OCI-LY7 (cell line): ENCODE measurements around the gene NTRK3. TPM values are rescaled to one million over a fixed set of nuclear protein-coding genes. Genes with fewer than 3 reads are reported as not detected.

Experiments used
- BruUV-seq: library from RNA; stranded (reverse); fragments of 400-500 nt; replicated peaks from 2 replicates; lab custom pipeline; 2021; lab: Mats Ljungman, UMichigan
- CTCF ChIA-PET: fragments of 300-600 bp; sonication (Branson Sonifier 250); formaldehyde crosslinking; loops from one replicate; lab custom pipeline; 2022; ENCODE audit warnings: antibody characterized with exemption; ENCODE audit not compliant: unreplicated experiment; lab: Charles Lee
- POLR2A ChIA-PET: fragments of 300-600 bp; sonication (Branson Sonifier 250); formaldehyde crosslinking; loops from one replicate; lab custom pipeline; 2022; ENCODE audit warnings: antibody characterized with exemption; lab: Charles Lee
- DNase-seq: peaks from one replicate; pipeline ENCODE4 v3.0.0-alpha.2; 2015; ENCODE audit warnings: low spot score
- H2AFZ ChIP-seq: fragments of 200-600 bp; sonication (generic), shearing (Covaris generic); 2 replicates; pipeline ENCODE4 v1.6.1; 2014; ENCODE audit warnings: mild to moderate bottlenecking, antibody characterized with exemption, low read length, moderate library complexity
- H3K27ac ChIP-seq: fragments of 200-600 bp; sonication (generic); 2 replicates; pipeline ENCODE4 v1.5.1; 2014; ENCODE audit warnings: mixed run types, low read depth, mild to moderate bottlenecking, moderate library complexity, low read length, inconsistent platforms; ENCODE audit not compliant: poor library complexity, severe bottlenecking
- H3K36me3 ChIP-seq: fragments of 200-600 bp; sonication (generic); 2 replicates; pipeline ENCODE4 v1.6.1; 2014; ENCODE audit warnings: mild to moderate bottlenecking, antibody characterized with exemption, low read length, moderate library complexity, mixed read lengths; ENCODE audit not compliant: insufficient read depth
- H3K4me1 ChIP-seq: fragments of 200-600 bp; sonication (generic); 2 replicates; pipeline ENCODE4 v1.5.1; 2014; ENCODE audit warnings: mild to moderate bottlenecking, low read length; ENCODE audit not compliant: insufficient read depth, poor library complexity, severe bottlenecking
- H3K4me2 ChIP-seq: fragments of 200-600 bp; sonication (generic); 2 replicates; pipeline ENCODE4 v1.6.1; 2014; ENCODE audit warnings: mild to moderate bottlenecking, low read length
- H3K4me3 ChIP-seq: fragments of 200-600 bp; sonication (generic); 2 replicates; pipeline ENCODE4 v1.5.1; 2014; ENCODE audit warnings: mild to moderate bottlenecking, low read depth, low read length; ENCODE audit not compliant: poor library complexity, severe bottlenecking
- H3K79me2 ChIP-seq: fragments of 200-600 bp; sonication (generic); 2 replicates; pipeline ENCODE4 v1.6.1; 2016; ENCODE audit warnings: low read depth, mild to moderate bottlenecking, low read length, moderate library complexity, mixed read lengths; ENCODE audit not compliant: insufficient read depth
- H3K9me2 ChIP-seq: fragments of 200-600 bp; sonication (generic); 2 replicates; pipeline ENCODE4 v1.6.1; 2016; ENCODE audit warnings: mild to moderate bottlenecking, low read length, mixed read lengths; ENCODE audit not compliant: insufficient read depth
- H3K9me3 ChIP-seq: fragments of 200-600 bp; sonication (generic); 2 replicates; pipeline ENCODE4 v1.6.1; 2014; ENCODE audit warnings: mild to moderate bottlenecking, mixed run types, low read length, mixed read lengths
- H4K20me1 ChIP-seq: fragments of 200-600 bp; sonication (generic); 2 replicates; pipeline ENCODE4 v1.6.1; 2014; ENCODE audit warnings: mild to moderate bottlenecking, antibody characterized with exemption, low read length, moderate library complexity, mixed read lengths; ENCODE audit not compliant: insufficient read depth
- CTCF ChIP-seq: fragments of 200-600 bp; sonication (generic); conservative IDR thresholded peaks from 2 replicates; pipeline ENCODE4 v1.5.1; 2014; ENCODE audit warnings: mild to moderate bottlenecking, antibody characterized with exemption, low read length, moderate library complexity, mixed read lengths
- EZH2phosphoT487 ChIP-seq: fragments of 200-600 bp; sonication (generic); IDR thresholded peaks from 2 replicates; pipeline ENCODE4 v1.6.1; 2018; ENCODE audit warnings: low read depth, borderline replicate concordance, mild to moderate bottlenecking, mixed run types, antibody characterized with exemption, low read length, moderate library complexity, mixed read lengths
- intact Hi-C: fragments of 100-400 bp; cut with micrococcal nuclease; formaldehyde crosslinking; loops from one replicate; pipeline ENCODE4 v1.10.0; 2022; ENCODE audit not compliant: unreplicated experiment
- total RNA-seq, 2 experiments: library from RNA; depleted of rRNA in 1 of 2; stranded (reverse); fragments of >200 nt in 1 of 2; shearing (Covaris generic) in 1 of 2; gene quantifications; 2 replicates each; pipeline ENCODE4 v1.2.3, GENCODE V29; 2014 to 2022

The NTRK3 gene
- total RNA-seq, 2 experiments from 2014 or later = 0.50 to 2.5 TPM

DNA sequence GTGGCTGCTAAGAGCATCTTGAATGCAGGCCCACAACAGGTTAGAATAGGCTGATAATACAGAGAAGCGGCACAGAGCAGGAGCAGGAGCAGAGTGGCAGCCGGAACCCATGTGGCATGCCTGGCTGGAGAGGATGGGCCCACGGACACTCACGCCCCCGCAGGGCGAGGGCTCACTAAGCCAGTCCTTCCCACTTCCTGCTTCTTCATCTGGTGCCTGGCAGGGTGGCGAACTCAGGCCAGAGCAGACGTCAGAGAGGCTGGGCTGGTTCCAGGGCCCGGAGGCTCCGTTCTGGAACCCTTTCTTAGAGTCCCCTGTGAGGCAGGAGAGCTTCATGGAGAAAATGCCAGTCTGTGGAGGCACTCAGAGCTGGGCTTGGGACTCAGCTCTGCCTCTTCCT is 195.1 kb downstream of the NTRK3 start:
- Histone ChIP-seq H2AFZ (no peak overlapping the region), H3K4me1 (no peaks in the 10 kb centered on the region), H3K79me2 (no peaks in the 10 kb centered on the region), H3K9me3 (no peaks in the 10 kb centered on the region), H3K36me3 (no peaks in the 10 kb centered on the region), H3K9me2 (no peaks in the 10 kb centered on the region), H3K4me2 (no peak overlapping the region), H3K27ac (no peak overlapping the region), H4K20me1 (no peaks in the 10 kb centered on the region; the same call in 1 of the 2 replicates), H3K4me3 (no peak overlapping the region)
- BruUV-seq = no TSS peak
- no peak for TF ChIP-seq CTCF
- TF ChIP-seq EZH2phosphoT487 = no peak
- POLR2A ChIA-PET = no interaction called here
- no peak for DNase-seq
- intact Hi-C loops = no loop called here
- CTCF ChIA-PET = no interaction called here

- Histone ChIP-seq H3K27ac (no peak overlapping the region), H3K4me2 (no peak overlapping the region), H3K4me1 (no peaks in the 10 kb centered on the region), H3K36me3 (no peaks in the 10 kb centered on the region), H2AFZ (no peak overlapping the region), H3K9me2 (no peaks in the 10 kb centered on the region), H3K79me2 (no peaks in the 10 kb centered on the region), H4K20me1 (no peaks in the 10 kb centered on the region; the same call in 1 of the 2 replicates), H3K9me3 (no peaks in the 10 kb centered on the region), H3K4me3 (no peak overlapping the region)
- POLR2A ChIA-PET = interaction anchor here (0.7 kb wide), 1 partner anchor 1710 kb away, joined by 3 read pairs; no protein-coding TSS in a partner anchor
- no peak for DNase-seq
- TF ChIP-seq CTCF (no peak), EZH2phosphoT487 (no peak)
- intact Hi-C loops = no loop called here
- no TSS peak for BruUV-seq
- CTCF ChIA-PET = no interaction called here
Measured at GRCh38 chr15:88060383-88060782, 196.2 kb downstream of the NTRK3 start.

DNA sequence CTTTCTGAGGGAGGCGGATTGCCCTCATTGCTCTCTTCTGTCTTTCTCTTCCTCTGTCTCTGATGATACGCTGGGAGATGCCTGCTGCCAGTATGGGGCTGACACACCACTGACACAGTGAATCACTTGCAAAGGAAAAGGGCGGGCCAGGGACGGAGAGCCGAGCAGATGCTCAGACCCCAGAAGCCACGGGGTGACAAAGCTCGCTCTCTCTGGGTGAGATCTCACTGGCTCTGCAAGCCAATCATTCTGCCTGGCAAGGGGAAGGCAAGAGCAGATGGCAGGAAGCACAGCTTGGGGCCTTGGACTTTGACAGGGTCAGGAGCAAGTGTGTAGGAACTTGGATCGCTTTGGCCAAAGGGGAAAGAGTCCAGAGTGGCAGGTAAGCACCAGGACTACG is 198.7 kb downstream of the NTRK3 start:
- Histone ChIP-seq H3K9me2 (no peaks in the 10 kb centered on the region), H3K36me3 (no peaks in the 10 kb centered on the region), H3K27ac (no peak overlapping the region), H4K20me1 (no peaks in the 10 kb centered on the region), H3K4me1 (no peaks in the 10 kb centered on the region), H3K4me2 (no peak overlapping the region), H3K79me2 (no peaks in the 10 kb centered on the region), H3K9me3 (no peaks in the 10 kb centered on the region), H3K4me3 (no peak overlapping the region), H2AFZ (no peak overlapping the region)
- BruUV-seq = no TSS peak
- intact Hi-C loops = no loop called here
- CTCF ChIA-PET = no interaction called here
- no peak for DNase-seq
- TF ChIP-seq EZH2phosphoT487 (no peak), CTCF (no peak)
- POLR2A ChIA-PET = no interaction called here
